Brain microvascular endothelial cell (primary cell): Measurements from ENCODE around the gene BMP2.

Source experiments
- DNase-seq: peaks from one replicate; pipeline ENCODE4 v3.0.0-alpha.2; 2020
- H3K27ac ChIP-seq: fragments of 250-450 bp; sonication (Bioruptor Pico); 2 replicates; pipeline ENCODE4 v1.5.1; 2020; ENCODE audit warnings: mild to moderate bottlenecking, moderate library complexity
- H3K27me3 ChIP-seq: fragments of 250-450 bp; sonication (Bioruptor Pico); replicated peaks from 2 replicates; pipeline ENCODE4 v1.5.1; 2020; ENCODE audit warnings: mild to moderate bottlenecking
- H3K36me3 ChIP-seq: fragments of 250-450 bp; sonication (Bioruptor Pico); replicated peaks from 2 replicates; pipeline ENCODE4 v1.5.1; 2020; ENCODE audit warnings: mild to moderate bottlenecking
- H3K4me3 ChIP-seq: 2 replicates; pipeline ENCODE4 v1.5.1; 2011; ENCODE audit warnings: low read depth, mild to moderate bottlenecking, control low read depth, low read length, moderate library complexity
- in situ Hi-C: cut with HindIII; loops from 2 replicates; pipeline ENCODE4 v1.10.0; 2017; ENCODE audit warnings: low sequenced_read_pairs, low pct_ligation_motif_present
- TF ChIP-seq, protein P1 (sequence below): IDR thresholded peaks from 2 replicates; pipeline ENCODE4 v1.5.1; 2011; ENCODE audit warnings: low read depth, mild to moderate bottlenecking, moderate library complexity, low read length, control low read depth, inconsistent platforms; ENCODE audit errors: missing control alignments

BMP2 gene

DNA sequence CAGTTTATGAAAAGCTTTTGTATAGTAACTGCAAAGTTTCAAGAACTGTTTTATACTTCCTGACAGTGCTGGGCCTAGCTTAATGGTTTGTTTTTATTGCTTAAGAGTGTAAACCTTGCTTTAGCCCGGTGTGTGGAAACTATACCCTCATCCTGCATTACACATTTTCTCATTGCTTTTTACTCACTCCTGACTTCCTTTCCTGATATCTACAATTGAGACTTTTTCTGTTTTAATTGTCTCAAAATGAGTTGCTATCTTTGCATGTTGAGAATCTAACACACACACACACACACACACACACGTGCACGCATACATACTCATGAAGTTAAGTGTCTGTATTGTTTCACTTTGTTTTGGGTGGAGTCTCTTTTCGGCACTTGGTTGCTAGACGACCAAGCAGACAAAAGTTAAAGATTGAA lies 16.7 kb downstream of the BMP2 start:
- DNase-seq: no peak
- in situ Hi-C loops: no loop called here

DNA sequence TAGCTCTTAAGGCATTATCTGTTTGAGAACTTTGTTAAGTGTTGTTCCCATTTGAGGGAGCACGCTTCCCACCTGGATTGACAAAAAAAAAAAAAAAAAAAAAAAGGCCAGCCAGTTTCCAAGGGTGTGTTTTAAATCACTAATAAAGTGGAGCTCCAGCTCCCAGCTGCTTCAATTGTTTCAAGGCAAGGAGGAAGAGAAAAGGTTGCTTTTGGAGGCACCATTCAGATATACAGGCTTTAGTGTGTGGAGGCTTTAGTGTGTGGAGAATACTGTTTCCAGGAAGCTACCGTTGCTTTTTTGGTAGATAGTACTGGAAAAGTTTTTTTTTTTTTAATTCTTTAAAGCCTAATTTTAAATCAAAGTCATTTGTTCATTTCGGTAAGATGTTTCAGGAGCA lies 17.3 kb downstream of the BMP2 start:
- H3K4me3 ChIP-seq: no peak overlapping the region
- DNase-seq: no peak
- no peaks in the 10 kb centered on the region for H3K36me3 ChIP-seq
- in situ Hi-C loops: no loop called here
- no peak overlapping the region for H3K27ac ChIP-seq
- H3K27me3 ChIP-seq: no peaks in the 10 kb centered on the region
- TF ChIP-seq, protein P1, sequence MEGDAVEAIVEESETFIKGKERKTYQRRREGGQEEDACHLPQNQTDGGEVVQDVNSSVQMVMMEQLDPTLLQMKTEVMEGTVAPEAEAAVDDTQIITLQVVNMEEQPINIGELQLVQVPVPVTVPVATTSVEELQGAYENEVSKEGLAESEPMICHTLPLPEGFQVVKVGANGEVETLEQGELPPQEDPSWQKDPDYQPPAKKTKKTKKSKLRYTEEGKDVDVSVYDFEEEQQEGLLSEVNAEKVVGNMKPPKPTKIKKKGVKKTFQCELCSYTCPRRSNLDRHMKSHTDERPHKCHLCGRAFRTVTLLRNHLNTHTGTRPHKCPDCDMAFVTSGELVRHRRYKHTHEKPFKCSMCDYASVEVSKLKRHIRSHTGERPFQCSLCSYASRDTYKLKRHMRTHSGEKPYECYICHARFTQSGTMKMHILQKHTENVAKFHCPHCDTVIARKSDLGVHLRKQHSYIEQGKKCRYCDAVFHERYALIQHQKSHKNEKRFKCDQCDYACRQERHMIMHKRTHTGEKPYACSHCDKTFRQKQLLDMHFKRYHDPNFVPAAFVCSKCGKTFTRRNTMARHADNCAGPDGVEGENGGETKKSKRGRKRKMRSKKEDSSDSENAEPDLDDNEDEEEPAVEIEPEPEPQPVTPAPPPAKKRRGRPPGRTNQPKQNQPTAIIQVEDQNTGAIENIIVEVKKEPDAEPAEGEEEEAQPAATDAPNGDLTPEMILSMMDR: no peak

More for the DNA sequence above, 16.7 kb downstream of the BMP2 start:
- TF ChIP-seq, protein P1: no peak
- Histone ChIP-seq H3K27ac (no peak overlapping the region), H3K36me3 (no peaks in the 10 kb centered on the region), H3K4me3 (no peak overlapping the region), H3K27me3 (no peaks in the 10 kb centered on the region)

DNA sequence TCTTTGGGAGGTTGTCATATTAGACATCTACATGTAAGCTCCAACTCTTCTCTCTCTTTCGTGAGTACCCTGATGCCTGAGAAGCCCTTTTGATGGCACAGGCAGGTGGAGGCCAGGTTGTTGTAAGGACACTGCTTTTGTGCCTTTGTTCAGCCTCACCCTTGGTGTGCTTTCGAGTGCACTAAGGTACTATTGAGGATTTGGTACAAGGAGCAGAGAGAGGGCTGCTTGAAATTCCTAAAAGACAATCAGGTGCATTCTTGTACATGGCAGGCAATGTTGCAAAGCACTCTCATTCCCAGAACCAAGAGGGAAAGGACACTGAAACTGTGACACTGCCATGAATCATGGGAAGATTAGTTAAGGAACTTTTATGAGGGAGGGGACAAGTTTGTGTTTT lies 19.1 kb downstream of the BMP2 start:
- Histone ChIP-seq H3K4me3 (no peak overlapping the region), H3K27me3 (no peaks in the 10 kb centered on the region), H3K36me3 (no peaks in the 10 kb centered on the region), H3K27ac (no peak overlapping the region)
- in situ Hi-C loops: no loop called here
- no peak for DNase-seq
- TF ChIP-seq, protein P1: no peak

DNA sequence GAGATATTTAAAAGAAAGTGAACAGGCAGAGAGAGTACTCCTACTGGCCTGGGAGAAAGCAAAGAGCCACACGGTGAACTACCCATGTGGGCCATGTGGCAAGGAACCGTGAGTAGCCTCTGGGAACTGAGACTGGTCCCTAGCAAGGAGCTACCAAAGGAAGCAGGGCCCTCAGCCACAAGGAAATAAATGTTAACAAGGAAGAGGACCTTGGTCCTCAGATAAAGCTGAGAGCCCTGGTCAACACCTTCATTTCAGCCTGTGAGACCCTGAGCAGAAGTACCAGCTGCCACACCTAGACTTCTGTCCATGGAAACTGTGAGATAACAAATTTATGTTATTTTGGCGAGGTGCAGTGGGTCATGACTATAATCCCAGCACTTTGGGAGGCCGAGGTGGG lies 25.3 kb downstream of the BMP2 start:
- no peak for DNase-seq
- no peak overlapping the region for H3K4me3 ChIP-seq
- no peak overlapping the region for H3K27ac ChIP-seq
- no peaks in the 10 kb centered on the region for H3K27me3 ChIP-seq
- in situ Hi-C loops: no loop called here
- TF ChIP-seq, protein P1: no peak
- H3K36me3 ChIP-seq: no peaks in the 10 kb centered on the region

DNA sequence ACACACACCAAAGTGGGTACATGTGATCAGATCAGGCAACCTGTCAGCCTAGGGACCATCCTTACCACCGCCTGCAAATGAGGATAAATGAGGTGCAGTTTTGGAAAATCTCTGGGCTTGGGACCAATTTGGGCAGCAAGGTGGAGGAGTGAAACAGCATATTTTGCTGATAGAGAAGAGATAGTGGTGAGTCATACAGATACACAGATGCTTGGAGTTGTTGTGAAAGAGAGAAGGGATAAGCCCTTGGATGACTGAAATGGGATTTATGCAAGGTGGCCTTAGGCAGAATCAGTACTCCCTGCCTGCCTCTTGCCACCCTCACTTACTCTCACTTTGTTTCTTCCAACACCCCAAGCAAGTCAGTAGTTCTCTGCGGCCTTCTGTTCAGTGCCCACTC lies 34.7 kb downstream of the BMP2 start:
- Histone ChIP-seq H3K27me3 (no peaks in the 10 kb centered on the region), H3K27ac (no peak overlapping the region), H3K36me3 (no peaks in the 10 kb centered on the region), H3K4me3 (no peak overlapping the region)
- TF ChIP-seq, protein P1: no peak
- DNase-seq: no peak
- in situ Hi-C loops: no loop called here

DNA sequence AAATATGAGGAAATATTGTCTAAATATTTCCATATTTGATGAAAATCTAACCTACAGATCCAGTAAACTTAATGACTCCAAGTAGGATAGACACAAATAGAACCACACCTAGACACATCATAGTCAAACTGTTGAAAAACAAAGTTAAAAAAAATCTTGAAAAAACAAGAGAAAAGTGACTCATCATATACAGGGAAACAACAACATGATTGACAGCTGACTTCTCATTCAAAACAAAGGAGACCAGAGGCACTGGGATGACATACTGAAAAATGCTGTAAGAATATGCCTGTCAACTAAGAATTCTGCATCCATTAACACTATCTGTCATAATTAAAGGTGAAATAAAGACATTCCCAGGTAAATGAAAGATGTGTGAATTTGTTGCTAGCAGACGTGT lies 38.8 kb downstream of the BMP2 start:
- DNase-seq: no peak
- H3K36me3 ChIP-seq: no peaks in the 10 kb centered on the region
- H3K27ac ChIP-seq: no peak overlapping the region
- H3K27me3 ChIP-seq: no peaks in the 10 kb centered on the region
- TF ChIP-seq, protein P1: no peak
- H3K4me3 ChIP-seq: no peak overlapping the region
- in situ Hi-C loops: no loop called here
